Liver (tissue), 3 donors: ENCODE results near the gene TRIM65.

Source experiments
- CTCF ChIP-seq: fragments of 150-350 bp; IDR thresholded peaks from 2 replicates; pipeline ENCODE4 v1.5.1; 2017; ENCODE audit warnings: improper control_type of control experiment, low read depth, low read length; ENCODE audit not compliant: missing input control
- GABPA ChIP-seq, 2 donors: IDR thresholded peaks in 1 of 2; conservative IDR thresholded peaks in 1 of 2; 2 replicates each; pipeline ENCODE4 v1.6.1; 2016; ENCODE audit warnings: antibody characterized with exemption in 2 of 2, mild to moderate bottlenecking in 1 of 2, moderate library complexity in 1 of 2
- NR2F2 ChIP-seq: IDR thresholded peaks from 2 replicates; pipeline ENCODE4 v1.6.1; 2016; ENCODE audit warnings: antibody characterized with exemption
- donor health status: healthy.
- donor health status: healthy.

GRCh38 chr17:75898065-75898464 is 1.3 kb upstream of the TRIM65 start:
- TF ChIP-seq CTCF (no peak), GABPA (IDR thresholded peaks at IDR 0.05 in 1 of 2, conservative IDR thresholded peaks at IDR 0.05 in 1 of 2) (no peak), NR2F2 (no peak)
